Peyer's patch (tissue), 4 donors: ENCODE data around the gene RASAL3. TPM values are rescaled to one million over a fixed set of nuclear protein-coding genes. Genes with fewer than 3 reads are reported as not detected.

Source experiments
- DNase-seq, 3 donors: peaks; one replicate each; pipeline ENCODE4 v3.0.0-alpha.2; 2017 to 2019
- H3K27ac ChIP-seq, 4 donors: fragments of 200-600 bp; sonication (generic); one replicate each; pipeline ENCODE4 v1.5.1; 2016 to 2019
- H3K27me3 ChIP-seq, 2 donors: fragments of 200-600 bp; sonication (generic); one replicate each; pipeline ENCODE4 v1.5.1; 2019
- H3K36me3 ChIP-seq, 3 donors: fragments of 200-600 bp; sonication (generic); one replicate each; pipeline ENCODE4 v1.5.1; 2016 to 2019
- H3K4me1 ChIP-seq, 4 donors: fragments of 200-600 bp; sonication (generic); one replicate each; pipeline ENCODE4 v1.5.1; 2016 to 2019
- H3K4me3 ChIP-seq, 4 donors: fragments of 200-600 bp; sonication (generic); 1 replicate in 3 of 4; 2 replicates in 1 of 4; pipeline ENCODE4 v1.5.1; 2016 to 2019; ENCODE audit warnings: mild to moderate bottlenecking in 1 of 4
- H3K9me3 ChIP-seq, 4 donors: fragments of 200-600 bp; sonication (generic); one replicate each; pipeline ENCODE4 v1.5.1; 2016 to 2019; ENCODE audit warnings: mild to moderate bottlenecking in 1 of 4
- CTCF ChIP-seq, 6 experiments: fragments of 450-650 bp in 4 of 6; fragments of 200-600 bp in 2 of 6; sonication (generic) in 1 of 6; IDR thresholded peaks; one replicate each; pipeline ENCODE4 v1.5.1; 2017 to 2019; ENCODE audit warnings: antibody characterized with exemption in 6 of 6, mild to moderate bottlenecking in 3 of 6, moderate library complexity in 1 of 6
- POLR2A ChIP-seq, 2 donors: fragments of 450-650 bp; IDR thresholded peaks; one replicate each; pipeline ENCODE4 v1.5.1; 2017; ENCODE audit warnings: antibody characterized with exemption in 2 of 2, mild to moderate bottlenecking in 2 of 2, moderate library complexity in 2 of 2
- total RNA-seq, 4 donors: library from RNA; depleted of rRNA; stranded (reverse); fragments of >200 nt; gene quantifications; one replicate each; pipeline ENCODE4 v1.1.0, GENCODE V29; 2016

RASAL3 gene
- total RNA-seq, 4 donors from 2014 or later: 6.6 to 66.0 (median 6.9) TPM

GRCh38 chr19:15444505-15445226 is 19.7 kb downstream of the RASAL3 start:
- Histone ChIP-seq H3K4me3 (no peak overlapping the region), H3K27me3 (no peaks in the 10 kb centered on the region), H3K27ac (no peak overlapping the region), H3K4me1 (peaks cover 0 to 8% (median 0%) of the 10 kb centered on the region in 4 donors), H3K9me3 (no peaks in the 10 kb centered on the region), H3K36me3 (no peaks in the 10 kb centered on the region)
- no peak for TF ChIP-seq POLR2A (IDR thresholded peaks at IDR 0.05)
- TF ChIP-seq CTCF (IDR thresholded peaks at IDR 0.05): no peak
- DNase-seq: no peak

GRCh38 chr19:15443838-15444237 is 20.5 kb downstream of the RASAL3 start:
- Histone ChIP-seq H3K36me3 (no peaks in the 10 kb centered on the region), H3K27ac (no peak overlapping the region), H3K9me3 (no peaks in the 10 kb centered on the region), H3K4me1 (peaks cover 0 to 2% (median 0%) of the 10 kb centered on the region in 4 donors), H3K27me3 (no peaks in the 10 kb centered on the region), H3K4me3 (no peak overlapping the region)
- TF ChIP-seq CTCF (IDR thresholded peaks at IDR 0.05): no peak
- no peak for TF ChIP-seq POLR2A (IDR thresholded peaks at IDR 0.05)
- no peak for DNase-seq

- Histone ChIP-seq H3K27ac (no peak overlapping the region), H3K4me1 (no peaks in the 10 kb centered on the region)
Observed at GRCh38 chr19:15443325-15443724, 21.0 kb downstream of the RASAL3 start.

GRCh38 chr19:15442142-15442920 is 22.0 kb downstream of the RASAL3 start:
- Histone ChIP-seq H3K9me3 (no peaks in the 10 kb centered on the region), H3K4me3 (no peak overlapping the region), H3K27ac (no peak overlapping the region), H3K4me1 (no peaks in the 10 kb centered on the region), H3K36me3 (no peaks in the 10 kb centered on the region), H3K27me3 (no peaks in the 10 kb centered on the region)
- TF ChIP-seq CTCF (IDR thresholded peaks at IDR 0.05) (no peak), POLR2A (IDR thresholded peaks at IDR 0.05) (no peak)
- no peak for DNase-seq

More at GRCh38 chr19:15443325-15443724, 21.0 kb downstream of the RASAL3 start:
- no peaks in the 10 kb centered on the region for H3K9me3 ChIP-seq
- TF ChIP-seq POLR2A (IDR thresholded peaks at IDR 0.05) (no peak), CTCF (IDR thresholded peaks at IDR 0.05) (no peak)
- no peaks in the 10 kb centered on the region for H3K27me3 ChIP-seq
- no peak overlapping the region for H3K4me3 ChIP-seq
- DNase-seq: no peak
- no peaks in the 10 kb centered on the region for H3K36me3 ChIP-seq

GRCh38 chr19:15441317-15441716 is 23.0 kb downstream of the RASAL3 start:
- Histone ChIP-seq H3K4me3 (no peak overlapping the region), H3K9me3 (no peaks in the 10 kb centered on the region), H3K27me3 (no peaks in the 10 kb centered on the region), H3K27ac (no peak overlapping the region), H3K4me1 (no peaks in the 10 kb centered on the region), H3K36me3 (no peaks in the 10 kb centered on the region)
- TF ChIP-seq POLR2A (IDR thresholded peaks at IDR 0.05) (no peak), CTCF (IDR thresholded peaks at IDR 0.05) (no peak)
- no peak for DNase-seq
